Thoracic aorta (tissue), 2 donors: ENCODE measurements around the gene CALHM4. TPM values are rescaled to one million over a fixed set of nuclear protein-coding genes. Genes with fewer than 3 reads are reported as not detected.

Source experiments
- ATAC-seq: fragments of 150-250 bp; one replicate; pipeline ENCODE4 v1.8.0; 2017; ENCODE audit warnings: low read depth; ENCODE audit not compliant: insufficient number of reproducible peaks, low FRiP score
- DNase-seq: peaks from one replicate; pipeline ENCODE4 v3.0.0-alpha.2; 2020; ENCODE audit warnings: low spot score
- H3K27ac ChIP-seq, 2 donors: fragments of 200-600 bp; sonication (generic); 1 replicate in 1 of 2; 2 replicates in 1 of 2; pipeline ENCODE4 v1.5.1; 2016; ENCODE audit warnings: mild to moderate bottlenecking in 2 of 2, moderate library complexity in 2 of 2
- H3K27me3 ChIP-seq: fragments of 200-600 bp; sonication (generic); replicated peaks from 2 replicates; pipeline ENCODE4 v1.6.0; 2016; ENCODE audit warnings: mild to moderate bottlenecking; ENCODE audit not compliant: insufficient read depth
- H3K36me3 ChIP-seq: fragments of 200-600 bp; sonication (generic); one replicate; pipeline ENCODE4 v1.5.1; 2016
- H3K4me1 ChIP-seq, 2 donors: fragments of 200-600 bp; sonication (generic); 1 replicate in 1 of 2; 2 replicates in 1 of 2; pipeline versions ENCODE4 v1.5.1 to v1.6.0; 2016; ENCODE audit warnings: low read depth in 2 of 2, mild to moderate bottlenecking in 1 of 2; ENCODE audit not compliant: control insufficient read depth in 1 of 2
- H3K4me3 ChIP-seq: fragments of 200-600 bp; sonication (generic); 2 replicates; pipeline ENCODE4 v1.5.1; 2016; ENCODE audit warnings: mild to moderate bottlenecking
- H3K9me3 ChIP-seq: fragments of 200-600 bp; sonication (generic); 2 replicates; pipeline ENCODE4 v1.5.1; 2016
- total RNA-seq, 2 donors: library from RNA; depleted of rRNA; stranded (reverse); fragments of >200 nt; gene quantifications; one replicate each; pipeline versions ENCODE4 v1.1.0 to v1.2.3, GENCODE V29; 2016
- TF ChIP-seq, protein P1 (sequence below): fragments of 200-600 bp; sonication (generic); IDR thresholded peaks from one replicate; pipeline ENCODE4 v1.5.1; 2019; ENCODE audit warnings: antibody characterized with exemption

Gene CALHM4
- total RNA-seq, 2 donors from 2014 or later, result not detected

DNA sequence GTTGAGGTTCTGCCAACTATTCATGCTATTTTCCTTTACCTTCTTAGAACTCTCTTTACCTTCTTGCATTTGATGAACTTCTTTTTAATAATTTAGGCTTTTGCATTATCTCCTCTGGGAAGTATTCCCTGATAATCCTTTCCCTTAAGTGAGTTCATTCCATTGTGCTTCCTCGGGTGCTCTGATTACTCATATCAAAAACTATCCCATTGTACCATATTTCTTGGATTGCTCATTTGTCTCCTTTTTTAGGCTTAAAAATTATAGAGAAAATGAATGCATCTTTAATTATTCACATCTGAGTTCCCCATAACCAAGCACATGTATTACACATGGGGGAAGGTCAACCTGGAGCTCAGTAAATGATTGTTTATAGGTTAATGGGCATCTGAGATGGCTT lies 2.5 kb downstream of the CALHM4 start:
- TF ChIP-seq, protein P1, sequence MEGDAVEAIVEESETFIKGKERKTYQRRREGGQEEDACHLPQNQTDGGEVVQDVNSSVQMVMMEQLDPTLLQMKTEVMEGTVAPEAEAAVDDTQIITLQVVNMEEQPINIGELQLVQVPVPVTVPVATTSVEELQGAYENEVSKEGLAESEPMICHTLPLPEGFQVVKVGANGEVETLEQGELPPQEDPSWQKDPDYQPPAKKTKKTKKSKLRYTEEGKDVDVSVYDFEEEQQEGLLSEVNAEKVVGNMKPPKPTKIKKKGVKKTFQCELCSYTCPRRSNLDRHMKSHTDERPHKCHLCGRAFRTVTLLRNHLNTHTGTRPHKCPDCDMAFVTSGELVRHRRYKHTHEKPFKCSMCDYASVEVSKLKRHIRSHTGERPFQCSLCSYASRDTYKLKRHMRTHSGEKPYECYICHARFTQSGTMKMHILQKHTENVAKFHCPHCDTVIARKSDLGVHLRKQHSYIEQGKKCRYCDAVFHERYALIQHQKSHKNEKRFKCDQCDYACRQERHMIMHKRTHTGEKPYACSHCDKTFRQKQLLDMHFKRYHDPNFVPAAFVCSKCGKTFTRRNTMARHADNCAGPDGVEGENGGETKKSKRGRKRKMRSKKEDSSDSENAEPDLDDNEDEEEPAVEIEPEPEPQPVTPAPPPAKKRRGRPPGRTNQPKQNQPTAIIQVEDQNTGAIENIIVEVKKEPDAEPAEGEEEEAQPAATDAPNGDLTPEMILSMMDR, result no peak
- DNase-seq (no peak), ATAC-seq (no peak)
- H3K9me3 ChIP-seq, result no peaks in the 10 kb centered on the region
- no peaks in the 10 kb centered on the region for H3K4me1 ChIP-seq
- no peaks in the 10 kb centered on the region for H3K27me3 ChIP-seq
- H3K36me3 ChIP-seq, result no peaks in the 10 kb centered on the region
- H3K4me3 ChIP-seq, result no peak overlapping the region
- no peak overlapping the region for H3K27ac ChIP-seq

- no peaks in the 10 kb centered on the region for H3K36me3 ChIP-seq
- no peak overlapping the region for H3K27ac ChIP-seq
- no peaks in the 10 kb centered on the region for H3K27me3 ChIP-seq
- ATAC-seq (no peak), DNase-seq (no peak)
- no peaks in the 10 kb centered on the region for H3K9me3 ChIP-seq
- H3K4me3 ChIP-seq, result no peak overlapping the region
- TF ChIP-seq, protein P1, result no peak
- no peaks in the 10 kb centered on the region for H3K4me1 ChIP-seq
Observed at GRCh38 chr6:116556814-116557415, 3.4 kb downstream of the CALHM4 start.

- H3K4me1 ChIP-seq, result no peaks in the 10 kb centered on the region
- H3K27me3 ChIP-seq, result no peaks in the 10 kb centered on the region
- H3K9me3 ChIP-seq, result no peaks in the 10 kb centered on the region
- TF ChIP-seq, protein P1, result no peak
- H3K27ac ChIP-seq, result no peak overlapping the region
- H3K36me3 ChIP-seq, result no peaks in the 10 kb centered on the region
- no peak overlapping the region for H3K4me3 ChIP-seq
- ATAC-seq, result no peak
- DNase-seq, result no peak
Observed at GRCh38 chr6:116557893-116558292, 4.3 kb downstream of the CALHM4 start.

DNA sequence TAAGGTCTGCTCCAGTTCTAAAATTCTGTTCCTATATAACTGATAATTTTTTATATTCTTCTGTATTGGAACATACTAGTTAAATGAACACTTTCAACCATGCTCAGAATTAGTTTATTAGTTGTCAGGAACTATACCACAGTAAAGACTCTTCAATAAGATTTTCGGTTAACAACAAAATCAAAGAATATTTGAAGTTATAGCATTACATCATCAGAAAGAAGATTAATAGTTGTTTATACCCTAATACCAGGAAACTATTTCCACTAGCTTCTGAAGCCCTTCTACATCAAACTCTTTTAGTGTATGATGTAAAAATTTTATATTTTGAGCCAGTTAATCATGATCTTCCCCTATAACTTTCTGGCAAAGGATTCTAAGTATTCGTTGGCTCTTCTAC lies 6.6 kb downstream of the CALHM4 start:
- H3K4me1 ChIP-seq, result no peaks in the 10 kb centered on the region
- no peak overlapping the region for H3K4me3 ChIP-seq
- TF ChIP-seq, protein P1, result no peak
- no peaks in the 10 kb centered on the region for H3K9me3 ChIP-seq
- DNase-seq (no peak), ATAC-seq (no peak)
- no peaks in the 10 kb centered on the region for H3K27me3 ChIP-seq
- H3K27ac ChIP-seq, result no peak overlapping the region
- no peaks in the 10 kb centered on the region for H3K36me3 ChIP-seq

DNA sequence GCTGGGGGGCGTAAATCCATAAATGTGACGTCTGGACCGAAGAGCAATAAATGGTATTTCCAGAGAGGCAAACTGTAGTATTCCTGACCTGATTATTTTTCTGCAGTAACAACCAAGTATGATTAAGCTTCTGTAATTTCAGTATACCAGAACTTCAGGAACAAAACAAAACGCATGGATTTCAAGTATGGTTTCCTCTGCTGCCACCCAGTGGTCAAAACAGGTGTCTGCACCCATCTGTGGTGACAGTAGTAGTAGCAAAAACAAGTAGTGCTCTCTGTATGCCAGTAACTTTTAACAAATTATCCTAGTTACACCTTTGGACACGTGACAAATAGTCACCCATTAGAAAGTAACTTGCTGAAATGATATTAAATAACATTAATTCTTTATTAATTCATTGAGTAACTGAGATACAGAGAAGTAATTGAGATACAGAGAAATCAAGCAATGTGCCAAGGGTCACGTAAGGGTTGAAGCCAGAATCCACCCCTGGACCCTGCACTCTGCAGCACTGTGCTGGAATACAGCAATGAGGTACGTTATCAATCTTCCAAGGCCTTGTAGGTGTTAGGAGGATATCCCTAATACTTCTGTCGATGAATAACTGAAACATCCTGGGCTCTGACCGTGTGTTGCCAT lies 7.9 kb downstream of the CALHM4 start:
- ATAC-seq (no peak), DNase-seq (peak; percentile 33)
- Histone ChIP-seq H3K9me3 (no peaks in the 10 kb centered on the region), H3K4me1 (no peaks in the 10 kb centered on the region), H3K27me3 (no peaks in the 10 kb centered on the region), H3K4me3 (peak overlapping the region; percentile 58), H3K36me3 (no peaks in the 10 kb centered on the region), H3K27ac (no peak overlapping the region)
- TF ChIP-seq, protein P1, result peak; percentile 93
